DOHH2 (cell line): ENCODE data around the gene PHACTR2.
"Not testable (repeated sequence)": the region's sequence is repeated elsewhere in the genome, so short reads cannot be mapped to it uniquely, and the experiment has no call there.

ENCODE experiments used
- H3F3A ChIP-seq: fragments of 200-600 bp; sonication (generic), shearing (Covaris generic); 2 replicates; pipeline ENCODE4 v1.6.0; 2016; ENCODE audit warnings: antibody characterized with exemption, mild to moderate bottlenecking; ENCODE audit not compliant: control insufficient read depth, insufficient read depth
- H3K27ac ChIP-seq: fragments of 200-600 bp; sonication (generic); 2 replicates; pipeline ENCODE4 v1.5.1; 2014; ENCODE audit warnings: low read depth, mild to moderate bottlenecking, low read length, moderate library complexity
- H3K27me3 ChIP-seq: fragments of 200-600 bp; sonication (generic); 2 replicates; pipeline ENCODE4 v1.6.1; 2014; ENCODE audit warnings: mild to moderate bottlenecking, low read length, mixed read lengths; ENCODE audit not compliant: control insufficient read depth
- H3K36me3 ChIP-seq: fragments of 200-600 bp; sonication (generic); 2 replicates; pipeline ENCODE4 v1.6.1; 2014; ENCODE audit warnings: mild to moderate bottlenecking, low read length, moderate library complexity, mixed read lengths; ENCODE audit not compliant: control insufficient read depth
- H3K4me1 ChIP-seq: fragments of 200-600 bp; sonication (generic); 2 replicates; pipeline ENCODE4 v1.6.1; 2014; ENCODE audit warnings: mild to moderate bottlenecking, low read length, mixed read lengths; ENCODE audit not compliant: control insufficient read depth
- H3K4me2 ChIP-seq: fragments of 200-600 bp; sonication (generic); 2 replicates; pipeline ENCODE4 v1.6.0; 2014; ENCODE audit warnings: mild to moderate bottlenecking, low read length, moderate library complexity
- H3K4me3 ChIP-seq: fragments of 200-600 bp; sonication (generic); 2 replicates; pipeline ENCODE4 v1.5.1; 2014; ENCODE audit warnings: mild to moderate bottlenecking, low read length, mixed read lengths
- H3K79me2 ChIP-seq: fragments of 200-600 bp; sonication (generic); 2 replicates; pipeline ENCODE4 v1.6.1; 2014; ENCODE audit warnings: mild to moderate bottlenecking, low read length, mixed read lengths; ENCODE audit not compliant: control insufficient read depth
- H3K9me2 ChIP-seq: fragments of 200-600 bp; sonication (generic); replicated peaks from 2 replicates; pipeline ENCODE4 v1.6.1; 2014; ENCODE audit warnings: mild to moderate bottlenecking, low read length, mixed read lengths; ENCODE audit not compliant: control insufficient read depth
- H3K9me3 ChIP-seq: fragments of 200-600 bp; sonication (generic); 2 replicates; pipeline ENCODE4 v1.6.1; 2014; ENCODE audit warnings: antibody characterized with exemption, low read length, mixed read lengths; ENCODE audit not compliant: control insufficient read depth, insufficient read depth
- H4K20me1 ChIP-seq: fragments of 200-600 bp; sonication (generic); 2 replicates; pipeline ENCODE4 v1.6.0; 2014; ENCODE audit warnings: low read depth, mild to moderate bottlenecking, antibody characterized with exemption, low read length, moderate library complexity; ENCODE audit not compliant: control insufficient read depth, insufficient read depth
- CTCF ChIP-seq: fragments of 200-600 bp; sonication (generic); IDR thresholded peaks from one replicate; pipeline ENCODE4 v1.5.1; 2014; ENCODE audit warnings: antibody characterized with exemption, mild to moderate bottlenecking, low read depth, low read length; ENCODE audit not compliant: poor library complexity, severe bottlenecking
- EZH2phosphoT487 ChIP-seq: fragments of 200-600 bp; sonication (generic); IDR thresholded peaks from 2 replicates; pipeline ENCODE4 v1.6.1; 2017; ENCODE audit warnings: borderline replicate concordance, mild to moderate bottlenecking, antibody characterized with exemption, low read length, moderate library complexity, mixed read lengths

Gene PHACTR2

GRCh38 chr6:143731789-143732188 lies 54.0 kb downstream of the PHACTR2 start:
- TF ChIP-seq EZH2phosphoT487 = no peak
- TF ChIP-seq CTCF = no peak
- H3K27ac ChIP-seq = no peak overlapping the region
- H4K20me1 ChIP-seq = no peaks in the 10 kb centered on the region
- no peaks in the 10 kb centered on the region for H3K27me3 ChIP-seq
- no peaks in the 10 kb centered on the region for H3K9me2 ChIP-seq
- no peaks in the 10 kb centered on the region for H3K79me2 ChIP-seq
- no peaks in the 10 kb centered on the region for H3K36me3 ChIP-seq
- H3K4me2 ChIP-seq = no peak overlapping the region
- no peaks in the 10 kb centered on the region for H3K9me3 ChIP-seq
- H3K4me3 ChIP-seq = no peak overlapping the region
- no peaks in the 10 kb centered on the region for H3F3A ChIP-seq
- H3K4me1 ChIP-seq = no peaks in the 10 kb centered on the region

GRCh38 chr6:143732536-143732935 lies 54.8 kb downstream of the PHACTR2 start:
- Histone ChIP-seq H3K4me3 (no peak overlapping the region), H3K4me2 (no peak overlapping the region), H3K36me3 (no peaks in the 10 kb centered on the region), H3K9me2 (no peaks in the 10 kb centered on the region), H3K4me1 (no peaks in the 10 kb centered on the region), H3F3A (no peaks in the 10 kb centered on the region), H3K27me3 (no peaks in the 10 kb centered on the region), H3K27ac (no peak overlapping the region), H3K9me3 (no peaks in the 10 kb centered on the region), H3K79me2 (no peaks in the 10 kb centered on the region), H4K20me1 (no peaks in the 10 kb centered on the region)
- no peak for TF ChIP-seq EZH2phosphoT487
- no peak for TF ChIP-seq CTCF

- H3K79me2 ChIP-seq = no peaks in the 10 kb centered on the region
- H3K4me2 ChIP-seq = no peak overlapping the region
- no peaks in the 10 kb centered on the region for H3K4me1 ChIP-seq
- no peaks in the 10 kb centered on the region for H3K36me3 ChIP-seq
- H3F3A ChIP-seq = no peaks in the 10 kb centered on the region
- no peaks in the 10 kb centered on the region for H3K27me3 ChIP-seq
- TF ChIP-seq EZH2phosphoT487 (no peak), CTCF (no peak)
- no peaks in the 10 kb centered on the region for H3K9me2 ChIP-seq
- no peaks in the 10 kb centered on the region for H3K9me3 ChIP-seq
- H4K20me1 ChIP-seq = no peaks in the 10 kb centered on the region
- H3K4me3 ChIP-seq = no peak overlapping the region
- no peak overlapping the region for H3K27ac ChIP-seq
Measured at GRCh38 chr6:143733510-143733909, 55.7 kb downstream of the PHACTR2 start.

GRCh38 chr6:143734641-143735063 lies 56.9 kb downstream of the PHACTR2 start:
- Histone ChIP-seq H3K4me2 (no peak overlapping the region), H3K36me3 (no peaks in the 10 kb centered on the region), H3K4me3 (no peak overlapping the region), H3F3A (no peaks in the 10 kb centered on the region), H3K27ac (no peak overlapping the region), H3K9me3 (no peaks in the 10 kb centered on the region), H4K20me1 (no peaks in the 10 kb centered on the region), H3K79me2 (no peaks in the 10 kb centered on the region), H3K9me2 (no peaks in the 10 kb centered on the region), H3K27me3 (no peaks in the 10 kb centered on the region), H3K4me1 (no peaks in the 10 kb centered on the region)
- no peak for TF ChIP-seq CTCF
- no peak for TF ChIP-seq EZH2phosphoT487

GRCh38 chr6:143738072-143738690 lies 60.4 kb downstream of the PHACTR2 start:
- H3F3A ChIP-seq, H4K20me1 ChIP-seq, H3K79me2 ChIP-seq, H3K4me2 ChIP-seq, H3K27me3 ChIP-seq, H3K4me3 ChIP-seq, H3K9me2 ChIP-seq, H3K9me3 ChIP-seq, H3K36me3 ChIP-seq, H3K27ac ChIP-seq, H3K4me1 ChIP-seq: not testable (repeated sequence)
